Limb (tissue), 2 donors: ENCODE data around the gene PTPRM.
"Not testable (repeated sequence)": the region's sequence is repeated elsewhere in the genome, so short reads cannot be mapped to it uniquely, and the experiment has no call there.

Experiments used
- DNase-seq, 2 donors: peaks; one replicate each; pipeline ENCODE4 v3.0.0-alpha.2; 2016; ENCODE audit errors: extremely low spot score in 2 of 2

The PTPRM gene

GRCh38 chr18:7940971-7941370, 373.9 kb downstream of the PTPRM start:
- no peak for DNase-seq

DNA sequence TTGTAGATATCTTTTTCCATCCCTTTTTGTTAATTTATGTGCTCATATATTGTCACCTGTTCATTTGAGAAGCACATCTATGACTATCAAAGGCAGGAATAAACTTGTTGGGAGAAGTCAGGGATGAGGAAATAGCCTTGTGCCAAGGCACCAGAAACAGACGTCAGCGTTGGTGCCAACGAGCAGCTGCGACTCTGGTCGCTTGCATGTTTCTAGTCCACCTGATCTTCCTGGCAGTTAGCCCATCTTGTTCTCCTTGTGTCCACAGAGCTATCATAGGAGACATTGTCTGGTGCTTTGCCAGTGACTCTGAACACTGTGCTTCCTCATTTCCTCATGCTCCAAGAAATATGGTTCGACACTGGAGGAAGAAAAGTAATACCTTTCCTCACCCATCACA, 374.4 kb downstream of the PTPRM start:
- DNase-seq, result peak; percentile 12 to 42

GRCh38 chr18:7945882-7946281, 378.8 kb downstream of the PTPRM start:
- no peak for DNase-seq

DNA sequence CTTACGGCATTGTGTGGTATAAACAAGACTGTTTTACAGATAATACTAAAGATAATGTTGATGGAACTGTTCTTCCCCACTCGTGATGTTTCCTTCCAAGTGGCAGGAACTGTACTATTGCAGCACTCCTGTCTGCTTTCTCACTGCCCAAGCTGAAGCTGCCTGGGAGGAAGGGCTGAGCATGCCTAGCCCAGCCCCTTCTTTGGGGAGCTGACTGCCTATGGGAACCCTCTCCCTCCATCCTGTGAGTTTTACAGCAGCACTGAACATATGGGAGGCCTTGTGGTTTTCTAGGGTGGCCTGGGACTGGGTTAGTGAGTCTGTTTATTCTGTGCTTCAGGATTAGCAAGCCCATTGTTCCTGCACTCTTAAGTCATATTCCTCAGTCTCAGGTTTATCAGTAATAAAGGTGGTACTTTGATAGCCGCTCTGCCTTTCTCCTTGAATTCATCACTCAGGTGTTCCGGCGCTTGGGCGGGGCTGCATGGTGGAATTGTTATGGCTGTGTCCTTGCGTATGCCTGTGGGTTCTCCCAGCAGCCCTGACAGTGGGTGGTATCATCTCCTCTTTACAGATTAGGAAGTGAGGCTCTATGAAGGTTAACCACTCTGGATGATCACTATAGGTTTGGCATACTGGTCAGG, 379.7 kb downstream of the PTPRM start:
- peak in 1 of 2 donors; percentile 48 for DNase-seq

DNA sequence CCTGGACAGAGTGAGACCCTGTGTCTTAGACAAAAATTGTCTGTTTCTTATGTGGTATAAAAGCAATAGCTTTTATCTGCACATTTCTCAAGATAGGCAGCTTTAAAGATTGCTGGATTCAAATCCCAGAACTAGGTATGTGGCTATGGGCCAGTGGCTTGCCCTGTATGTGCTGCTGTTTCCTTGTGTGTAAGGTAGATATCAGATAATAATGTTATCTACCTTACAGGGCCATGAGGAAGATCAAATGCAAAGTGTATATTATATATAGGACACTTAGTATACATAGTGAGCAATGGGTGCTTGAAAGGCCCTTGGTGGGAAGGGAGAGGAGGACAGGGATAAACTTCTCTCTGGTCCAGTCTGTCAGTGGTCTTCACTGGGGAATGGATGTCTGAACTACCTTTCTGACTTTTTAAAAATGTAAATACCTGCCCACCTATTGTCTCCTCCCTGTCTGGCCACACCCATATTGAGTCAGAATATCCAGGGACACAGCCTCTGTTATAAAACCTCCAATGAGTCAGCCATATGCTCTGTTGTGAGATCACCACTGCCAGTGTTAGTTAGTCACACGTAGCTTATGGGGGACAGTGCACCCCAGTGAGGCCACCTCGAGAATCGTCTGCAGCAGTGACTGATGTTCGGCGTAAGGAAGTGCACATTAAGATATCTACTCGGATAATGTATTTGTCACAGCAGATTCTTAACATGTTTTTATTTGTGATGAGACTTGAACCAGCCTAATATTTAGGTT, 383.4 kb downstream of the PTPRM start:
- no peak for DNase-seq

DNA sequence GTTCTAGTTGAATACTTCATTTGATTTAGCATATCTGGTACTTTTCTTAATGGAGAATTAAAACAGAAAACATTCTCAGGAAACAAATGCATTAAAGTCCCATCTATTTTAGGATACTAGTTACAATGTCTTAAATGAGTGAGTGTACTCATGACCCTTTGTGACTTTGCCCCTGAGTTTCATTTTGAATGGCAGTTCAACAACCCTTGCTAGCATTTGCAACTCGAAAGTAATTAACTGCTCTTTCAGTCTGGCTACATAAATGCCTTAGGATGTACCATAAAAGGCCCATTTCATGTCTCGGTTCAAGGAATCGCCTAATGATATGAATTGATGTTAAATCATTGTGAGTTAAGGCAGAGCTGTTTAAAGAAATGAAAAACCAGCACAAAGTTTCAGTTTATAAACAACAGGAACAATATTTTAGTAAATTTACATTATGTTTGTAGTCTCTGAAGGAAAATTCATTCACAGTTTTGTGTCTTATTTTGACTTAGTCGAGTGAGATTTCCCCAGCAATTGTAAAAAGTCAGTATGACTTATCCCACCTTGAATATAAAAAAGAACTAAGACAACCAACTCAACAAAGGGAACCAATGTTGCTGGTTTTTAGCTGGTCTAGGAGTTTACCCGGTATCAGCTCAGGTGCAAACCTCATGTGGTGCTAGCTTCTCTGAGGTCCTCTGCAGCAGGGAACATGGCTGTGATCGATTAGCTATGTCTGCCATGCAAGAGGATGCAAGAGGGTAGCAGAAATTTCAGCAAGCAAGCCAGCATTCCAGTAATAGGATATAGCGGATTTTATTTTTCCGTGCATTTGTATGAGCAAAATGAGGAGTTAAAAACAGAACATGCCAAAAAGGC, 386.2 kb downstream of the PTPRM start:
- no peak for DNase-seq

- DNase-seq, result no peak
Measured at GRCh38 chr18:7954238-7954637, 387.1 kb downstream of the PTPRM start.

DNA sequence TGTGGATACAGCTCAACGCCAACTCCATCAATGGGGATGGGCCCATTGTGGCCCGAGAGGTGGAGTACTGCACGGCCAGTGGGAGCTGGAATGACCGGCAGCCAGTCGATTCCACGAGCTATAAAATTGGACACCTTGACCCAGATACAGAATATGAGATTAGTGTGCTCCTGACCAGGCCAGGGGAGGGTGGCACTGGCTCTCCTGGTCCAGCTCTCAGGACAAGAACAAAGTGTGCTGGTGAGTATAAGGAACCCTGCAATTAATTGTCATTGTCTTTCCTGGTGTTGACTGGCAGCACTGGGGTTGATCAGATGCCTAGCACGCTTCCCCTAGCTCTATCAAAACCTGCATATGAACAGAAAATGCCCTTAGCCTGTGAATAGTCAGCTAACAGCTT, 388.1 kb downstream of the PTPRM start:
- DNase-seq, result no peak

GRCh38 chr18:7957297-7957696, 390.2 kb downstream of the PTPRM start:
- no peak for DNase-seq

DNA sequence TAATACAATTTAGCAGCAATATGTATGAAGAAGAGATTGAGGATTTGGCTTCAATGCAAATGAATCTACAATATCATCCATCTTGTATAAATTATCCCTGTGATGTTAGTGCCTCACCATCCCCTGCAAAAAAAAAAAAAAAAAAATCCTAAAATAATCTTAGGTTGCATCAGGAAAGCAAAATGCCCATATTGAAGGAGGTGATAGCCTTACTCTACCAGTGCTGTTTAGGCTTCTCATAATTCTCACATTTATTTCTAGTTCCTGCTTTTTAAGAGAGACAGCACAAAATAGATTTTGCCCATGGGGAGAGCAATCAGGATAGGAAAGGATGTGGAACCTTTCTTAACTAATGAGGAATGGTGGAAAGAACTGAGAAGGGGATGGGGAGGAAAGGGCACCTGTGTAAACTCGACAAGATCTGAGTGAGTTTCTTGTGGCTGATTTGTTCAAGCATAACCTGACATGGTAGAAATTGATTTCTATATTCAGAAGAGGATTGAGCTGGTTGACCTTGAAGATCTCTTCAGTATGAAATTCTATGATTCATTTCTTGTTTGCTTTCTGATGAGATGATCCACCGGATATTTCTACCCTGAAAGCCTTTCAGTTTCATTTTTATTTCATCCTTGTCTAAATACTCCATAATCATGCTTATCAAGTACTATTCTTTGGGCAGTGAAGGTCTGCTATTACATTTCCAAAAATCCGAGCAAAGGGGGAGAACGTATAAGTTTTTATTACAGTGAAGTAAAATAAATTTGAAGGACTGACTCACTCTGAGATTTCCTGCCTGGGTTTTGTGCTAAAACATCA, 391.2 kb downstream of the PTPRM start:
- no peak for DNase-seq

GRCh38 chr18:7958897-7959146, 391.7 kb downstream of the PTPRM start:
- no peak for DNase-seq

DNA sequence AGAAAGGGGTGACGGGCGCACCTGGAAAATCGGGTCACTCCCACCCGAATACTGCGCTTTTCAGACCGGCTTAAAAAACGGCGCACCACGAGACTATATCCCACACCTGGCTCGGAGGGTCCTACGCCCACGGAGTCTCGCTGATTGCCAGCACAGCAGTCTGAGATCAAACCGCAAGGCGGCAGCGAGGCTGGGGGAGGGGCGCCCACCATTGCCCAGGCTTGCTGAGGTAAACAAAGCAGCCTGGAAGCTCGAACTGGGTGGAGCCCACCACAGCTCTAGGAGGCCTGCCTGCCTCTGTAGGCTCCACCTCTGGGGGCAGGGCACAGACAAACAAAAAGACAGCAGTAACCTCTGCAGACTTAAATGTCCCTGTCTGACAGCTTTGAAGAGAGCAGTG, 399.6 kb downstream of the PTPRM start:
- DNase-seq, result not testable (repeated sequence)

- no peak for DNase-seq
Measured at GRCh38 chr18:7974200-7974874, 407.2 kb downstream of the PTPRM start.

- no peak for DNase-seq
Measured at GRCh38 chr18:7977897-7978296, 410.8 kb downstream of the PTPRM start.

DNA sequence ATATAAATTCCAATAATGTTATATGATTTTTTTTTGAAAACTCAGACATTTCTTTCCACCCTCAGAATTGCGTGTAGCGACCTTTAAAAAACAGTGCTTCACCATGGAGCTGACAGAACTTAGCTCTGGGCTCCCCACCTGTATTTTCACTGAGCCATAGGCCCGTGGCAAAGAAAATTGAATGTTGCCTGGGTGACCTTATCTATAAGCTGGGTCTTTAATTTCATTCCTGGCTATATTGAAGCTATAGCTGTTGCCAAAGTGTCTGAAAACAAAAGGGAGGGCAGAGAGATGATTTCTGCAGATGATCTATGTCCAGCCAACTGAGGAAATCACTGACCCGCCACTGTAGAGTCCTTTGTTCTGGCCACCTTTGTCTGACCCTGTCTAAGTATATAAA, 411.7 kb downstream of the PTPRM start:
- DNase-seq, result no peak

GRCh38 chr18:7979714-7980113, 412.6 kb downstream of the PTPRM start:
- DNase-seq, result no peak

GRCh38 chr18:7980136-7980535, 413.0 kb downstream of the PTPRM start:
- no peak for DNase-seq

DNA sequence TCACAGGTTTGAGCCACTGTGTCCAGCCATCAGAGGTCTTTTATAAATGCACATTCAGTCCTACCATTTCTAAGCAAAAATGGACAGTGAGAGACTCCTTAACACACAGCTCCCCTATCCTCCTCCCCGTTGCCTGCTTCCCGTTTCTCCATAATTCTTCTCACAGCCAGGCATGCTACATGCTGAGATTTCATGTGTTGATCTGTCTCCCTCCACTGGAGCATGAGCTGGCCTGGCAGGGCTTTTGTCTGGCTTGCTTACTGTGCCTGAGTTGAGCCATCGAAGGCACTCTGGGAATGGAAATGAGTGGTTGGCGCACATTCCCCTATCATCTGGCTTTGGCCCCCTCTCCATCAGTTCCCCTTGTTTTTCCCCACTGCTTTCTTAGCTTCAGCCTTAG, 413.5 kb downstream of the PTPRM start:
- no peak for DNase-seq

GRCh38 chr18:7982216-7982615, 415.1 kb downstream of the PTPRM start:
- DNase-seq, result no peak

GRCh38 chr18:7987284-7987976, 420.3 kb downstream of the PTPRM start:
- no peak for DNase-seq

DNA sequence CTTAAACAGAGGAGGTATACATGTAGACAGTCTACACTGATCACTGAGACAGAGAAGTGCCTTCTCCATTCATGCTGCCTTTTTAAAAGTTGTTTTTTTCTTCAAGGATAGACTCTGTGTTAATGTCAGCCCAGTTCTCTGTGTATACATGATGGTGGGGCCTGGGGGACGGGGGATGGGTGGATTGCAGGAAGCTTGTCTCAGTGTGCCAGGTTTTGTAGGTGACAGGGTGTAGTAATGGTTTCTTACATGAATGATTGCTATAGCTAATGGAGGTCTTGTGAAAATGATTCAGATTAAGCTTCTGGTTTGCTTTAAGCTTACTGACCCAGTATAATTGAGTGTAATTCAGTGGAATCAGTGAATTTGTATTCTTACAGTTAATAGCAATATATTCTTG, 423.6 kb downstream of the PTPRM start:
- DNase-seq, result no peak
